ENCODE measurements around the gene BANF1.

GRCh38 chr11:66017321-66017720 lies 15.0 kb downstream of the BANF1 start:
- no peak for TF ChIP-seq POLR2A (IDR thresholded peaks at IDR 0.05; ENCODE audit: low read length)
- TF ChIP-seq GATA1 (IDR thresholded peaks at IDR 0.05; ENCODE audit: low read depth, low read length), result no peak

All from erythroblast (primary cell).